Measurements from ENCODE around the gene HHIPL1. TPM values are rescaled to one million over a fixed set of nuclear protein-coding genes. Genes with fewer than 3 reads are reported as not detected.

The HHIPL1 gene
- total and polyA plus RNA-seq, 10 donors: 0.43 to 4.2 (median 2.7) TPM

DNA sequence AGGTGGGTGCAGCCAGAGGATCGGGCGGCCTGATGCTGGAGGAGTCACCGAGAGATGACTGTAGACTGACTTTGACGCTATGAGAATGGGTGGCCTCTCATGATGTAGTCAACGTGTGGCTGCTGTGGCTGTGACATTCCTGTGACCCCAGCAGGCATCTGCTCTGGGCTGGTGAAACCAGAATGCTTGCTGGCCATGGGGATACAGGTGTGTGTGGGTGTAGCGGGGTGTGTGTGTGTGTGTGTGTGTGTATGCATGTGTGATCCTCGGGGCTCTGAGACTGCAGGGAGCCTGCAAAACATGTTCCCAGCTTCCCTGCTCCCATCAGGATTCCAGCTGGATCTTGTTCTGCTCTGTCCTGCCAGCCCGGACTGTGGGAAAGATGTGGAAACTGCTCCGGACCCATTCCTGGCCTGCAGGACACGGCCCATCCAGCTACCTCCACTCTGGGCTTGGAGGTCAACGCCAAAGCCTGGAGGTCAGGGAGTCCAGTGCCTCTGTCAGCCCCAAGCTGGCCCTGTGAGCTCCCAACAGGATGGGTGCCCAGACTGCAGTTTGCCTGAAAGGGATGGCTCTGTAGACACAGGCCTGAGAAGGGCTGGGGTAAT lies 18.8 kb upstream of the HHIPL1 start:
- no peak overlapping the region for H3K4me3 ChIP-seq
- DNase-seq: no peak
- 83 to 92% (median 90%) methylated on average over 7 to 11 of the region's 11 CpGs for whole genome bisulfite sequencing, 5 donors
- peaks cover 0 to 39% (median 0%) of the 10 kb centered on the region in 7 donors for H3K27me3 ChIP-seq (replicated peaks in 1 of 7)
- peaks cover 0 to 8% (median 6%) of the 10 kb centered on the region in 6 donors for H3K4me1 ChIP-seq
- TF ChIP-seq, protein P1, sequence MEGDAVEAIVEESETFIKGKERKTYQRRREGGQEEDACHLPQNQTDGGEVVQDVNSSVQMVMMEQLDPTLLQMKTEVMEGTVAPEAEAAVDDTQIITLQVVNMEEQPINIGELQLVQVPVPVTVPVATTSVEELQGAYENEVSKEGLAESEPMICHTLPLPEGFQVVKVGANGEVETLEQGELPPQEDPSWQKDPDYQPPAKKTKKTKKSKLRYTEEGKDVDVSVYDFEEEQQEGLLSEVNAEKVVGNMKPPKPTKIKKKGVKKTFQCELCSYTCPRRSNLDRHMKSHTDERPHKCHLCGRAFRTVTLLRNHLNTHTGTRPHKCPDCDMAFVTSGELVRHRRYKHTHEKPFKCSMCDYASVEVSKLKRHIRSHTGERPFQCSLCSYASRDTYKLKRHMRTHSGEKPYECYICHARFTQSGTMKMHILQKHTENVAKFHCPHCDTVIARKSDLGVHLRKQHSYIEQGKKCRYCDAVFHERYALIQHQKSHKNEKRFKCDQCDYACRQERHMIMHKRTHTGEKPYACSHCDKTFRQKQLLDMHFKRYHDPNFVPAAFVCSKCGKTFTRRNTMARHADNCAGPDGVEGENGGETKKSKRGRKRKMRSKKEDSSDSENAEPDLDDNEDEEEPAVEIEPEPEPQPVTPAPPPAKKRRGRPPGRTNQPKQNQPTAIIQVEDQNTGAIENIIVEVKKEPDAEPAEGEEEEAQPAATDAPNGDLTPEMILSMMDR (IDR thresholded peaks at IDR 0.05 in 8 of 11, conservative IDR thresholded peaks at IDR 0.05 in 3 of 11): no peak
- no peak for TF ChIP-seq POLR2AphosphoS5 (IDR thresholded peaks at IDR 0.05)
- TF ChIP-seq POLR2A (IDR thresholded peaks at IDR 0.05): no peak
- intact Hi-C loops (cut with DNase I; ENCODE audit: low total_unique reads): no loop called here
- no peaks in the 10 kb centered on the region for H3K36me3 ChIP-seq
- no peak overlapping the region for H3K27ac ChIP-seq
- H3K9me3 ChIP-seq: no peaks in the 10 kb centered on the region

GRCh38 chr14:99627100-99627499 lies 17.8 kb upstream of the HHIPL1 start:
- 56 to 76% (median 71%) methylated on average over 2 of the region's 2 CpGs for WGBS, 5 donors
- no peak for TF ChIP-seq POLR2AphosphoS5 (IDR thresholded peaks at IDR 0.05)
- TF ChIP-seq, protein P1 (IDR thresholded peaks at IDR 0.05 in 8 of 11, conservative IDR thresholded peaks at IDR 0.05 in 3 of 11): no peak
- TF ChIP-seq POLR2A (IDR thresholded peaks at IDR 0.05): no peak
- H3K4me3 ChIP-seq: no peak overlapping the region
- no peaks in the 10 kb centered on the region for H3K36me3 ChIP-seq
- DNase-seq: no peak
- H3K4me1 ChIP-seq: peaks cover 0 to 8% (median 6%) of the 10 kb centered on the region in 6 donors
- H3K27me3 ChIP-seq (replicated peaks in 1 of 7): peaks cover 0 to 31% (median 0%) of the 10 kb centered on the region in 7 donors
- no peaks in the 10 kb centered on the region for H3K9me3 ChIP-seq
- H3K27ac ChIP-seq: no peak overlapping the region
- intact Hi-C loops (cut with DNase I; ENCODE audit: low total_unique reads): no loop called here

DNA sequence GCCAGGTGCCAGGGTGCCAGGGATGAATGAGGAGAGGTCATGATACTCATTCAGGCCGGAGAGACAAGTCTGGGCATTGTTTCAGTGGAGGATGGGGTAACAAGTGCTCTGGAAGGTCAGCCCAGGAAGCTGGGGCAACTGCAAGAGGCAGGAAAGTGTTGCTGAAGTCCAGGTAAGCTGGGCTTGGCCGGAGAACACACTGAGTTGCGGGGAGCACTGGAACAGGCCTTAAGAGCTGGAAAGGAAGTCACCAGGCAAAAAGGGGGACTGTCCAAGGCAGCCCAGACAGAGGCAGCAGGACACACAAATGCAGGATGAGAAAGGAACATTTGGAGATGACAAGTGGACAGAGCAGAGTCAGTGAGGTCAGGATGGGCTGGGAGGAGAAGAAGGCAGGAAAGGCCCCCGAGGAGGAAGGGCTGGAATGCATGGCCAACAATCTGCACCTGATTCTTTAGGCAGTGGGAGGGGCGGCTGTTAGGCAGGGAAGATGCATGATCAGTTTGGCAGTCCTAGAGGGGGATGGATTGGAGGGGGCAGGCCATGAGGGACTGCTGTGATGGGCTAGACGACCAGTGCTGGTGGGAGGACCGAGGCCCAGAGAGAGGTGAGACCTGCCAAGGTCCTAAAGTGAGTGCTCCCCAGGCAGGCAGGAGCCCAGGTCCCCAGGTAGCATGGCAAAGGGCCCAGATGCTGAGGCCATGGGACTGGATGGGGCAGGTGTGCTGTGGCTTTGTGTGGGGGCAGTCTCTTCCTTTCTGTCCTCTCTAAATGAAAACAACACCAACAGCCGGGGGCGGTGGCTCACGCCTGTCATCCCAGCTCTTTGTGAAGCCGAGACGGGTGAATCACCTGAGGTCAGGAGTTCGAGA lies 17.2 kb upstream of the HHIPL1 start:
- intact Hi-C loops (cut with DNase I; ENCODE audit: low total_unique reads): loop anchor here (2.0 kb wide), 1 partner anchor 109 kb away; no protein-coding TSS in a partner anchor
- Histone ChIP-seq H3K36me3 (no peaks in the 10 kb centered on the region), H3K9me3 (no peaks in the 10 kb centered on the region), H3K4me3 (no peak overlapping the region), H3K27me3 (replicated peaks in 1 of 7) (peaks cover 0 to 25% (median 0%) of the 10 kb centered on the region in 7 donors), H3K27ac (no peak overlapping the region), H3K4me1 (peaks cover 0 to 8% (median 6%) of the 10 kb centered on the region in 6 donors)
- TF ChIP-seq, protein P1 (IDR thresholded peaks at IDR 0.05 in 8 of 11, conservative IDR thresholded peaks at IDR 0.05 in 3 of 11): no peak
- TF ChIP-seq POLR2AphosphoS5 (IDR thresholded peaks at IDR 0.05): no peak
- no peak for TF ChIP-seq POLR2A (IDR thresholded peaks at IDR 0.05)
- DNase-seq: no peak
- 77 to 86% (median 80%) methylated on average over 13 of the region's 13 CpGs for WGBS, 5 donors

Data from spleen (tissue), 11 donors.